Measurements from ENCODE around the gene BRAF.
"Not testable (repeated sequence)": the region's sequence is repeated elsewhere in the genome, so short reads cannot be mapped to it uniquely, and the experiment has no call there.

The BRAF gene

DNA sequence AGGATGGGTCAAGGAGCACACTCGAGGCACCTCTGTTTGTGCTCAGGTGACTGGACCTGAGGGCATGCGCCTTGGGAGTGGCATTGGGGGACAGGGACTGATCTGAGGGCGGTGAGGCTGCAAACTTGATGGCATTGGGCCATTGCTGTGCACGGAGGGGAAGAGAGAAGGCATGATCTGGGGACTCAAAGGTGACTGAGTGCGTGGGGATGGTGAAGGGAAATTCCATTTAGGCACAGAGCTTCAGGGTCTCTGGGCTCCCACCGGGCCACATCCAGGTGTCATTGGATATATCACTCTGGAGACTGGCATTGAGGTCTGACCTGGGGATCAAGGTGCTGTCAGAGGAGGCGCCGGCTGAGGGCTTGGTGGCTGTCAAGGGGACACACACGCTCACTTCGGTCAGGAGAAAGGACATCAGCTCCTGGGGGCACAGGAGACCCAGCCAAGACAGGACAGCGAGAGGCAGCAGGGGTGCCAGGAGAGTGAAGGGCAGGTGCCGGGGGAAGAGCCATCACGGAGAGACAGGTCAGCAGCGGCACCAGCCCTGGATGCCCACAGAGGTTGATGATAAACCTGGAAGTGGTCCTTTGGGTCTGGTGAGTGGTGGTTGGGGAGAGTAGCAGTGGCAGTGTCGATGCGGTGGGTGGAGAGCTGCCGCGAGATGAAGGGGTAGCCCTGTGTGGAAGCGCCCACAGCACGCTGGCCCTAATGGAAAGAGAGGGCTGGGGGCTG is 246.5 kb downstream of the BRAF start:
- no peak for DNase-seq (ENCODE audit: low spot score)
- no peak for TF ChIP-seq CTCF (IDR thresholded peaks at IDR 0.05; ENCODE audit: extremely low read depth, insufficient read depth, missing control alignments)
- in situ Hi-C loops (cut with MboI; ENCODE audit: low pct_unique_long_range_greater_than_20kb, low sequenced_read_pairs, unreplicated experiment) = no loop called here

GRCh38 chr7:140677496-140677895 is 247.2 kb downstream of the BRAF start:
- in situ Hi-C loops (cut with MboI; ENCODE audit: low pct_unique_long_range_greater_than_20kb, low sequenced_read_pairs, unreplicated experiment) = no loop called here

GRCh38 chr7:140676956-140677355 is 247.8 kb downstream of the BRAF start:
- DNase-seq (ENCODE audit: low spot score); in situ Hi-C loops (cut with MboI; ENCODE audit: low pct_unique_long_range_greater_than_20kb, low sequenced_read_pairs, unreplicated experiment): not testable (repeated sequence)

More at GRCh38 chr7:140677496-140677895, 247.2 kb downstream of the BRAF start:
- no peak for DNase-seq (ENCODE audit: low spot score)
- TF ChIP-seq CTCF (IDR thresholded peaks at IDR 0.05; ENCODE audit: extremely low read depth, insufficient read depth, missing control alignments) = no peak

DNA sequence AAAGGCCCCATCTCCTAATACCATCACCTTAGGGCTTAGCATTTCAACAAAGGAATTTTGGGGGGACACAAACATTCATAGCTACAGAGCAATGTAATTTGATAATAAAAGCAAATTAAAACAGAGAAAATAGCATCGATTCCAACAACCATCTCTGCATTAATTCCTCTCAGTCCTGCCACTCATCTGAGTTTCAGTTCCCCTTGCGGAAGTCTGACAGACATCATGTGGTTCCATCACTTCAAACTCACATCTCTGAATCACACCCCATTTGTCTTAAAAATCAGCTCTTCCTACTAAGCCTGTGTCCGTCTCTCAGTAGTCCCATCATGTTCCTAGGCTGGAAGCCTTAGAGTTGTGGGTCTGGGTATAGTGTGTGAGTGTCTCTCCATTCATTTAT is 248.4 kb downstream of the BRAF start:
- TF ChIP-seq CTCF (IDR thresholded peaks at IDR 0.05; ENCODE audit: extremely low read depth, insufficient read depth, missing control alignments) = no peak
- in situ Hi-C loops (cut with MboI; ENCODE audit: low pct_unique_long_range_greater_than_20kb, low sequenced_read_pairs, unreplicated experiment) = no loop called here
- DNase-seq (ENCODE audit: low spot score) = peak; percentile 80

DNA sequence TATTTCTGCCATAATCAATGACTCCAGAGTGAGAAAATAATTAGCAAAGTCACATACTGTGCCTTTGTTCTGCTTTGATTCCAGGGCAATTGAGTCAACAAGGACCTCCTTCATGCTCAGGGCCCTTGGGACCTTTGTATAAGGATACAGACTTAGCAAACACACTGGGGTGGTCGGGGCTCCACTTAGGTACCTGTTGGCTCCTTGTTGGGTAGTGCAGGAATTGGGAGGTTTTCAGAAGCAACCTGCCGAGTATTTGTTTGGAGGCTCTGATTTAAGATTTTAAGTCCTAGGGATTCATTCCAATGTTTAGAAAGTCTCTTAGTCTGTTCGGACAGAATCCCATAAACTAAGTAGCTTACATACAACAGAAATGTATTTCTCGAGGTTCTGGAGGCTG is 249.0 kb downstream of the BRAF start:
- no peak for DNase-seq (ENCODE audit: low spot score)
- in situ Hi-C loops (cut with MboI; ENCODE audit: low pct_unique_long_range_greater_than_20kb, low sequenced_read_pairs, unreplicated experiment) = no loop called here
- no peak for TF ChIP-seq CTCF (IDR thresholded peaks at IDR 0.05; ENCODE audit: extremely low read depth, insufficient read depth, missing control alignments)

DNA sequence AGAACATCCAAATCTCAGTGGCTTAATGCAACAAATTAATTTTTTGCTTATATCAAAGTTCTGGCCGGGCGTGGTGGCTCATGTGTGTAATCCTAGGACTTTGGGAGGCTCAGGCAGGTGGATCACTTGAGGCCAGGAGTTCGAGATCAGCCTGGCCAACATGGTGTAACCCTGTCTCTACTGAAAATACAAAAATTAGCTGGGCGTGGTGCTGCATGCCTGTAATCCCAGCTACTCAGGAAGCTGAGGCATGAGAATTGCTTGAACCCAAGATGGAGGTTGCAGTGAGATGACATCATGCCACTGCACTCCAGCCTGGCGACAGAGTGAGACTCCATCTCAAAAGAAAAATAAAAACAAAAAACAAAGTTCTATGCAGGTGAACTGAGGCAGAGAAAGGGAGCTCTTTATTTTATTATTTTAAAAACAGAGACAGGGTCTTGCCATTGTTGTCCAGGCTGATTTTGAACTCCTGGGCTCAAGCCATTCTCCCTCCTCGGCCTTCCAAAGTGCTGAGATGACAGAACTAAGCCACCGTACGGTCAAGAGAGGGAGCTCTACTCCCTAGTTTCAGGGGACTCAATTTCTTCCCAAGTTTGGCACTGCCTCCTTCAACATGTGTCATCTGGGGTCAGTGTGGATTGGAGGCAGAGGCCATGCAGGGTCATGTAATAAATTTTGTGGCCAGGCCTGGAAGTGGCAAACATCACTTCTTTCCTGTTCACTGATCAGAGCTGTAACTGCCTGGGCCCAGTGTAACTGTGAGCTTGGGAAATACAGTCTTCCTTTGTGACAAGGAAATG is 249.6 kb downstream of the BRAF start:
- DNase-seq (ENCODE audit: low spot score) = no peak
- TF ChIP-seq CTCF (IDR thresholded peaks at IDR 0.05; ENCODE audit: extremely low read depth, insufficient read depth, missing control alignments) = peak; percentile 53
- in situ Hi-C loops (cut with MboI; ENCODE audit: low pct_unique_long_range_greater_than_20kb, low sequenced_read_pairs, unreplicated experiment) = no loop called here

DNA sequence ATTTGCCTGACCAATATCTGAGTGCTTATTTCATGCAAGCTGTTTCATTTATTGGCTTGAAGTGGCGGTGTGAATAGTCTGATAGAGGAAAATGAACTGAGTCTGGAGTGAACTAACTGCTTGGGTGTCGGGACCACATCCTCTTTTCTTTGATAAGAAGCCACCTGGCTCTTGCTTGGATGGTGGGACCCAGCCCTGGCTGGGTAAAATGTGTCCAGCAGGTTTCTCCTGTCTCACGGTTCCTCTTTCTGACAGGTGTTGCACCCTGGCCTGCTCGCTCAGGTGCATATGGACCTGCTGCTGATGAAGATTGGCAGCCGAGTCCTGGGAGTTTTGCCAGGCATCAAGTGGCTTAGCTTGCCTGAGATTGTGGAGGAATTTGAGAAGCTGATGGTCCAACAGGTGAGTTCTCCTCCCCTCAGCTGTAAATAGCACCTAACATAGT is 250.4 kb downstream of the BRAF start:
- DNase-seq (ENCODE audit: low spot score) = peak; percentile 57
- no peak for TF ChIP-seq CTCF (IDR thresholded peaks at IDR 0.05; ENCODE audit: extremely low read depth, insufficient read depth, missing control alignments)
- in situ Hi-C loops (cut with MboI; ENCODE audit: low pct_unique_long_range_greater_than_20kb, low sequenced_read_pairs, unreplicated experiment) = no loop called here

Data from GM13977 (cell line).